GM21723 (cell line): ENCODE measurements around the gene SPG11.
"Not testable (repeated sequence)": the region's sequence is repeated elsewhere in the genome, so short reads cannot be mapped to it uniquely, and the experiment has no call there.

Source experiments
- ATAC-seq: cut with Tn5 transposase; IDR thresholded peaks from one replicate; pipeline ENCODE4 v1.9.1; 2021; ENCODE audit warnings: mild to moderate bottlenecking, moderate library complexity; ENCODE audit not compliant: unreplicated experiment

The SPG11 gene

DNA sequence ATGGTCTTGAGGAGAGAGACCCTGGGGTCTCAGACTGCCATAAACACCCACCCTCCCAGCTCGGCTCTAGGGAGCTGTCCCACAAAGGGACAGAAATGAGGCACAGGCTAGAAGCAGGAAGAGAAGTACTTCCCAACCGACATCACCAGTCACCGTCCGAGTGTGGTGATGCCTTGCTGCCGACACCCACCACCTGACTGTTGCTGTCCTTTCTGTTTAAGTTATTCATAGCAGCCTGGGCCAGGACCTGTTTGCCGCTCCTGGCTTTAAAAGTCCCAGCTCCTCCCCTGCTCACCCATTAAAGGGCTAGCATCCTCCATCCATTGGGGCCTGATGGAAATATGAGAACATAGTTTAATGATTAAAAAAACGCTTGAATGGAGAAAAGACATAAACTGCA, 13.2 kb upstream of the SPG11 start:
- peak; percentile 50 for ATAC-seq

DNA sequence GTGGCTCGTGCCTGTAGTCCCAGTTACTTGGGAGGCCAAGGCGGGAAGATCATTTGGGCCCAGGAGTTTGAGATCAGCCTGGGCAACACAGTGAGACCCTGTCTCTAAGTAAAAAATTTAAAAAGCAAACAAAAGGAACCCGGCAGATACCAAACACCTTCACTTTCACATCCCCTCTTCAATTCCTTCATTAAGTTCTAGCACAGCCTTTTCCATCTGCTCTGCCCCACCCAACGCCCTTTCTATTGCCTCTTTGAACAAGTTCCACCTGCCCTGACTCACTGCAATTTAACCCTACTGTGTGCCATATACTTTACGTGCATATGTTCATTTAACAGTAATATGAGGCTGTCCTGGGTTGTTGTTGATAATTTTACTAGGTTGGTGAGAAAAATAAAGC, 12.4 kb upstream of the SPG11 start:
- ATAC-seq, result no peak

DNA sequence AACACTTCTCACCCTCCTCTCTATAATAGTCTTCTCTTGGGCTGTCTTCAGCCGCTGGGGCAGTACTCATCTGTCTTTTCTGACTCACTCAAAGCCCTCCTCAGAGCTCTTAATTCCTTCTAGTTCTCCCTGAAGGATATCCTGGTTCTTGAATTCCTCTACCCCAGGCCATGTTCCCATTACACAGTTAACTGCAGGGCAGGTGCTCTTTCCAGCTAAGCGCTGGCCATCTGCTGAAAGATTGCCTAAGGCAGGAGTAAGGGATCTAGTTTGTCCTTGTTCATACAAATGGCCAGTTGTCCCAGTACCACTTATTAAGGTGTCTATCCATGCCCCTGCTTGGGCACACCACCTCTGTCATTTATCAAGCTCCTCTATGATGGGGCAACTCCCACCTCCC, 10.2 kb upstream of the SPG11 start:
- no peak for ATAC-seq

DNA sequence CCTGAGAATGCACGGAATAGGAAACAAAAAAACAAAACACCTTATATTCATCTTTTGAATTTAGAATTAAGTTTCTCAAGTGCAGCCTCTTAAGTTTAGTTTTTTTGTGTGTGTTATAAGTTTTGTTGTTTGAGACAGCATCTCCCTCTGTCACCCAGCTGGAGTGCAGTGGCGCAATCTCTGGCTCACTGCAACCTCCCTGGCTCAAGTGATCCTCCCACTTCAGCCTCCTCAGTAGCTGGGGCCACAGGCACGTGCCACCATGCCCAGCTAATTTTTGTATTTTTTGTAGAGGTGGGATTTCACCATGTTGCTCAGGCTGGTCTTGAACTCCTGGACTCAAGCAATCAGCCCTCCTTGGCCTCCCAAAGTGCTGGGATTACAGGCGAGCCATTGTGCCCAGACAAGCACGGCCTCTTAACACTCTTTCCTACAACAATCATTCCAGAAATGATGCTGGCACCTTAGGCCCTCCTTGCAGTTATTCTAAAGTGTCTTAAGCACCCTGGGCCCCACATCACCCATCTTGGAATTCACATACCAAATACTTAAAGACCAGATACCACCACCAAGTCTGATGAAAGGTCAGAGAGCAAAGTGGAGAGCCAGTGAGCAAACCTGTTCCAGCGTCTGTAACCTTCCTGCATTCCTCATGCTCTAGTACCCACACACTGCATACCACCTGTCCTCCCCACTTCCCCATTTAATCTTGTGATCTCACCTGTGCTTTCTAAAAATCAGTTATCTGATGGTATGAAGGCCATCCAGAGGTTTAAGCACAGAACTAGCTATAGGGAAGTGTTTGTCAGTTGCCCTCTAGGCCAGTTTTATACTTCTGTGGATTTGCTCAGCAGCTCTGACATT, 6.9 kb upstream of the SPG11 start:
- ATAC-seq, result no peak

DNA sequence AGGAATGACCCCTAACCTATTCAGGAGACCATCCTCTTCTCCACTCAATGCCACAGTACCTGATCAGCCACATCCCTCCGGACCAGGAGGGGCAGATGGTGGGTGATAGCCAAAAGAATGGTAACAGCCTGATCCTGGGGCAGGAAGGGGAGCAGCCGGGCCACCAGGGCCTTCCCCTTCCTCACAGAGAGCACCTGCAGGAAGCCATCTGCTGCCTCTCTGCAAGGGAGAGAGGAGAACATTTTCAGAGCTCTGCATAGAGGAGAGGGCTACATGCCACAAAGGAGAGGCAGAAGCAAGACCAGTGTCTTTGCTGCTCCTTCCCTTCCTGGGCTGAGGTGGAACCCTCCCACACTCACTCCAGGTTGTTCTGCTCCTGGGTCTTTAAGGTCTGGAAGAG, 5.5 kb upstream of the SPG11 start:
- ATAC-seq, result no peak

DNA sequence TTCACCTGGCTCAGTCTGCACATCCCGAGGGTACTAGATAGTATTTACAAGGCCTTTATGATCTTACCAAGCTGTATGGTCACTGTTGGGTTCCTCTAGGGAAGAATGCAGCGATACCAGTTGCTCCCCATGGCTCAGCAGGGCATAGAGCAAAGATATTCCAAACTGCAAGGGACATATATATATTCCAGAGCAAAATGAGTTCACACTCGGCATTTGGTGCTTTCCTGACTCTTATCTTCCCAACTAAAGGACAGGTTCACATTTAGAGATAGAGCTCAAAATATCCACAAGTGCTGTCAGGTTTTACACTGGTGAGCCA, 3.5 kb upstream of the SPG11 start:
- ATAC-seq, result no peak

DNA sequence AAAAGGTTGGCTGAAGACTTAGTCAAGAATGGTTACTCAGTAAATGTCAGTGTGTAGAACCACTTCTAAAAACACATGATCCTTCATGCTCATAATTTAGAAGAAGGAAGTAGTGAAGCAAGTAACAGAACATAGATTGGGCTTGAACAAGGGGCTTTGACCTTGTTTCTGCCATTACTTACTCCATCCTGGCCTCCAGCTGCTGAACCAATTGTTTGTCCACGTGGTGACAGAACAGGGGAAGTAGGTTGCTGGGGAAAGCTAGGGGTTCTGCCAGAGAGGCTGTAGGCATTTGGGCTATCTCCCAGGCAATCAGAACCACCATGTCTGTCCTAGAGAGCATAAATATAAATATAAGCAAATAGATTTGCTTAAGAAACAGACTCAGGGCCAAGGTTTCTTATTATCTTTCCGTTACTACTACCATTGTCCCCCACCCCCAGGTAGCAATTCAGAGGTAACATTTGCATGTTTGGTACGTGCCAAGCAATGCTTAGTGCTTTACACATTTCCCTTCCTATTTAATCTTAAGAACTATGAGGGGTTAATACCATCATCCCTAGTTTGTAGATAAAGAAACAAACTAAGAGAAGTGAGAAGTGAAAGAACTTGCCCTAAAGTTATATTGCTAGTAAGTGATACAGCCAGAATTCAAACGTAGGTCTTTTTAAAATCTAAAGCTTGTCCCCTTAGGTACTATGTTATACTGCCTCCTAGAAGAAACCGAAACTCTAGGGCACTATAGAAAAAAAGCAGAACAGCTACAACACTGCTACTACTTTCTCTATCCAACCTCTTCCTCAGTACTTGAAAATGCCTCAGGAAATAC, 3.0 kb upstream of the SPG11 start:
- no peak for ATAC-seq

DNA sequence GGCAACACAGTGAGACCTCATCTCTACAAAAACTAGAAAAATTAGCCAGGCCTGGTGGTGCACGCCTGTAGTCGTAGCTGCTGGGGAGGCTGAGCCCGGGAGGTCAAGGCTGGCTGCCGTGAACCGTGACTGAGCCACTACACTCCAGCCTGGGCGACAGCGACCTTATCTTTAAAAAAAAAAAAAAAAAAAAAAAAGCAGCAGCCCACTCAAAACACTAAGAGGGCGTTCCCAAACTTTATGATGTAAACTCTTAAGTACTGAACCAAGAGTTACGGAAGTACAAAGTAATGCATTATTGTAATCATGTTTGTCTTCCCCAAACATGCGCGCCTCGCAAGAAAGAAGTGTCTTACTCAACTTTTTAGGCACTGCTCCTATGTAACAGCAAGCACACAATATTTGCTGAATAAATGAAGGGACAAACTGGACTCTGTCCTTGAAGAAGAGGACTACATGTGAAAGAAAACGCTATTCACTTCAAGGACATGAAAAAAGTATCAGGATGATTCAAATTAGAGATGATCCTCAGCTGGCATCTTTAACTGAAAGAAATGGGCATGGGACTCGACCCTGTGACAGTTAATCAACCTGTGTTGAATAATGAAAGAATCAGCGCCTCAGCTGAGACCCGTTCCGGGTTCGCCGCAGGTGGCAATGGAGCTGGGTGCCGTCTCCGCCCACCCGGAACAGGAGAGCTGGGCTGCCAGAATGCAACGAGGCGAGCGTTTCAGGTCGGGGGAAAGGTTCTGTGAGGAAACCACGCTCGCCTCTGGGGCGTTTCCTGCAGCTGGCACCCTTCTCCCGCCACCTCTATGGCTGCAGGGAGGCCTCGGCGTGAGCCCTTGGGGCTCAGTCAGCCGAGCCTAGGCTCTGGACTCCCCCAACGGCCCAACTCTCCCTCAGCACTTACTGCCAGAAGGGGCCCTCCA, 718 bp downstream of the SPG11 start:
- ATAC-seq, result peak; percentile 54

DNA sequence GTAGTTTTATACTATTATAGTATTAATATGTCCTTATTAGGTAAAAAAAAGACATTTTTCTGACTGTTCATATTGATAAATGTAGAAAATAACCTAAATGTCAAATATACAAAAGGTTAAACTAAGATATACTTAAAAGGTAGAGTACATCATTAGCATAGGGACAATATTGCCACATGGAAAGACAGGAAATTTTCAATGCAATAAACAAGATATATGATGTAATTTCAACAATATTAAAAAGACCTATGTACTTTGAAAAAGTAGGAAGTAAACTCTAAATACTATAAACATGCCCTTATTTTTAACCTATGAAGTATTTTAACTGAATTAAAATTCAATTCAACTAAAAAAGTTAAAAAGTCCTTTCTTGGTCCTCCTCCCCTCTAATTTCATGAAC, 1.9 kb downstream of the SPG11 start:
- no peak for ATAC-seq

DNA sequence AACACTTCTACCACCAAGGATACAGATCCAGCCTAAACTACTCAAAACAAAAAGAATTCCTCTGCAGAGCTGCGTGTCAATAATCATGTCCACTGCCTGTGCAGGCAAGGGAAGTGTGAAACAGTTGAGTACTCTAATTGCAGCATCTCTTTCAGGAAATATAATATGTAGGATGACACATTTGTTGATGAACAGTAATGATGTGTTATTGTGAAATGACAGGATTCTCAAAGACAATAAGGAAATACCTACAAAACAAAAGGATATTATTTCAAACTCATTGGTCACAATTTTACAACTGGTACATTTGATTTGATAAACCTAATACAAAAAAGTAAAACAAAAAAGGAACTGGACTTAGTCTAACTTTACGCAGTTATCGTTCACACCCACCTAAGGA, 4.4 kb downstream of the SPG11 start:
- no peak for ATAC-seq

DNA sequence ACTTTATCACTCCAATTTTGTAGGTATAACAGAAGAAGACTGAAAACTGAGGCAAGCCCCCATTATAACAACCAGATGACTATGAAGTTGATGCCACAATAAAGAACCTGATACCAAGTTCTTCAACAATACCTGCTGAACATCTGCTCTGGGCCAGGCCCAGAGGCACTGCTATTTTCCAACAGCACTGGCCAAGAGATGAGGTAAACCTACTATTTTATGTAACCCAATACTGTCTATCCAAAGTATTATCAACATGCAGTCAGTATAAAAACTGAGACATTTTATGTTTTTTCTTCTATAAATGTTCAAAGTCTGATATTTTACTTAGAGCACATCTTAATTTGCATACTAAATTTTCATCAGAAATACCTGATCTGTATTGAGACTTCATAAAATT, 6.1 kb downstream of the SPG11 start:
- no peak for ATAC-seq

DNA sequence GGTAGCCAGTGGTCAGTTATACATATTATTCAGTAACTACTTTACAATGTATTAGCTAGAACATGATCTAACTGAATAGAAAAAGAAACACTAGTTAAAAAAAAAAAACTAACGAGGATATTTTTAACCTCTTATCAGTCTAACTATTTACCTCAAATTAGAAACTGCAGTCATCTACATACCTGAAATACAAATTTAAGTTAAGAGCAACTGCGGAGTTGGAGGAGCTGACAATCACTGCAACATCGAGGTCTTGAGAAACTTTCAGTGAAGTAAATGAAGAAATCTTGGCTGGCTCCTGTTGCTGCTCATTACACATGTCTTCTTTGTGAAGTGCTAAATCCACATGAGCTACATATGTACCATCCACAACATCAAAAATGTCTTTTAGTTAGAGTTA, 6.5 kb downstream of the SPG11 start:
- no peak for ATAC-seq

DNA sequence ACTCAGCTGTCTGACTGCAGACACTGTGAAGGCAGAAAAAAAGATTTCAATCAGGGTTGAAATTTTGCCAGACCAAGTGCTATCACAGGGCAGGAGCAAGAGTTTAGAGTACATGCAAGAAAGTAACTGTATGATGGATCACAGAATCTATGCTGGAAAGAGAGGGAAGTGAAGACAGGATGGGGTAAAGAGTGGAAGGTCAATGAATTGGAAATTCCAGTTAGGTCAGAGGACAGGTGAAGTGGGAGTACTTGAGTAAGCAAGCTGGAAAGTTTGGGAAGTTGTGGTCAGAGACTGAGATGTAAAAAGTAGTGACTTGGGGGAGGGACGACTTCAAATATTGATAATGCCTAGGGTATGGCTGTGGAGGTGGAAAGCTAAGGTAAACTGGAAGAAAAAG, 7.2 kb downstream of the SPG11 start:
- ATAC-seq, result no peak

DNA sequence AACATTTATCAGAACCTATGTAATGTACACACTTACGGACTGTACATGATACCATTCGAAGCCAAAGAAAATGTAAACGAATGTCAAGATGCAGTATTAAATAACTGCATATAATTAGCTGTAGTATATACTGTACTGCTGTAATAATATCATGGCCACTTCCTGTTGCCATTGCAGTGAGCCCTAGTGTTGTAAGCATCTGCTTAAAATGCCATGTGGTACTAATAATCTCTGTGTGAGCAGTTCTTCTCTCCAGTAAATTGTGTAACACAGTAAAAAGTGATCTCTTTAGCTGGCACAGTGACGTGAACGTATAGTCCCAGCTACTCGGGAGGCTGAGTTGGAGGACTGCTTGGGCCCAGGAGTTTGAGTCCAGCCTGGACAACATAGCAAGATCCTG, 8.6 kb downstream of the SPG11 start:
- ATAC-seq, result no peak

DNA sequence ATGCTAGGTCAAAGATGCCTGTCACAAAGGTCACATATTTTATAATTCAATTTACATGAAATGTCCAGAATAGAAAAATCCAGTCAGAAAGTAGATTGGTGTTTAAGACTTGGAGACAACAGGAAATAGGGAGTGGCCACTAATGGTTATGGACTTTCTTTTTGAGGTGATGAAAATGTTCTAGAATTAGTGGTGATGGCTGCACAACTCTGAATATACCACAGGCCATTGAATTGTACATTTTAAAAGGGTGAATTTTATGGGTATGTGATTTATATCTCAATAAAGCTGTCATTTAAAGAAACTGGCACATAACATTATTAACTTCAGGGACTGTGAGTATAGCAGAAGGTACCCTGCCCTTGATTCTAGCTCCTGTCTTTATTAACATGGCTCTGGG, 15.8 kb downstream of the SPG11 start:
- no peak for ATAC-seq

DNA sequence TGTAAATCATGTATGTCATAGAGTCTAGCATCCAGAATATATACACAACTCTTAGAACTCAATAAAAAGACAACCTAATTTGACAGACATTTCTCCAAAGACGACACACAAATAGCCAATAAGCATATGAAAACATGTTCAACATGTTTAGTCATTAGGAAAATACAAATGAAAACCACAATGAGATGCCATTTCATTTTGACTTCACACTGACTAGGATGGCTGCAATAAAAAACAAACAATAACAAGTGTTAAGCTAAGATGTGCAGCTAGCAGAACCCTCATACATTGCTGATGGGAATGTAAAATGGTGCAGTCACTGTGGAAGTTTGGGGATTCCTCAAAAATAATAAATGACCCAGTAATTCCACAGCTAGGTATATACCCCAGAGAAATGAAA, 16.4 kb downstream of the SPG11 start:
- ATAC-seq, result no peak

DNA sequence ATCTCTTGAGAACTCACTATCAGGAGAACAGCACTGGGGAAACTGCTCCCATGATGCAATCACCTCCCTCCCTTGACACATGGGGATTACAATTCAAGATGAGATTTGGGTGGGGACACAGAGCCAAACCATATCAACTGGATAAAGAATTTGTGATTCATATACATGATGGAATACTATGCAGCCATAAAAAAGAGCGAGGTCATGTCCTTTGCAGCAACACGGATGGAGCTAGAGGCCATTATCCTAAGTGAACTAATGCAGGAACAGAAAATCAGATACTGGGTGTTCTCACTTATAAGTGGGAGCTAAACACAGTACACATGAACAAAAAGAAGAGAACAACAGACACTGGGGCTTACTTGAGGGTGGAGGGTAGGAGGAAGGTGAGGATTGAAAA, 17.0 kb downstream of the SPG11 start:
- ATAC-seq, result no peak

DNA sequence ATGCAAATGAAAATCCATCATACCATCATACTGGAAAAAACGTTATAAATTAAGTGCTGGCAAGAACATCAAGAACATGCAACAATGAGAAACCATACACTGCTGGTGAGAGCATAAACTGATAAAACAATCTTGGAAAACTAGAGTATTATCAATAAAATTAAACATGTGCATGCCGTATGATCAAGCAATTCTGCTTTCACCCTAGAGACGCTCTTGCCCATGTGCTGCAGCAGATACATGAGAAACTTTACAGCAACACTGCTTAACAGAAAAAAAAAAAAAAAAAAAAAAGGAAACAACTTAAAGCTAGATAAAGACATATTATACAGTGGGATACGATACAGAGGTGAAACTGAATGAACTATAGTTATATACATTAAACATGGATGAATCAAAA, 21.8 kb downstream of the SPG11 start:
- no peak for ATAC-seq

DNA sequence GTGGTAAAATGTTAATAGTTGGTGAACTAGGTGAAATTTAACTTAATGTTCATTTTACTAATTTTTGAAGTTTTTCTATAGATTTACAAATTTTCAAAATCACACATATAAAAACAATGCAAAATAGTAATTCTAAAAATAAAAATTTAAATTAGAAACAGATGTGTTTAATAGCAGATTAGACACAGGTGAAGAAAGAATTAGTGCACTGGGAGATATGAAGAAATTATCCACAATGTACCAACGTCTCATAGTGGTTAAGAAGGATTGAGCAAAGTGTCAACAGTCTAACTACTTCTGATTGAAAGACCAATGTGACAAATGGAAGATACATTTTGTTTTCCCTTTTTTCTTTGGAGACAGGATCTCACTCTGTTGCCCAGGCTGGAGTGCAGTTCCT, 26.5 kb downstream of the SPG11 start:
- no peak for ATAC-seq

DNA sequence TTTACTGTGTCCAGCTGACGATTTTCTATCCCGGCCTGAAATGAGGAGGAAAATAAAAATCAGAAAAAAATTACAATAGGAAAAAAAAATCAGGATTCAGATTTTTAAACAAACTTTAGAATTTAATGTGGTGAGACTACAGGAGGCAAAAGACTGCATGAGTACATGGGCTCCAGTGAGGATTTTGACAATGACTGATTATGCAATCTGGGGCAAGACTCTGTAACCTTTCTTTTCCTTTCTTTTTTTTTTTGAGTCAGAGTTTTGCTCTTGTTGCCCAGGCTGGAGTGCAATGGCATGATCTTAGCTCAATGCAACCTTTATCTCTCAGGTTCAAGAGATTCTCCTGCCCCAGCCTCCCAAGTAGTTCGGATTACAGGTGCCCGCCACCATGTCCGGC, 29.9 kb downstream of the SPG11 start:
- ATAC-seq, result no peak

DNA sequence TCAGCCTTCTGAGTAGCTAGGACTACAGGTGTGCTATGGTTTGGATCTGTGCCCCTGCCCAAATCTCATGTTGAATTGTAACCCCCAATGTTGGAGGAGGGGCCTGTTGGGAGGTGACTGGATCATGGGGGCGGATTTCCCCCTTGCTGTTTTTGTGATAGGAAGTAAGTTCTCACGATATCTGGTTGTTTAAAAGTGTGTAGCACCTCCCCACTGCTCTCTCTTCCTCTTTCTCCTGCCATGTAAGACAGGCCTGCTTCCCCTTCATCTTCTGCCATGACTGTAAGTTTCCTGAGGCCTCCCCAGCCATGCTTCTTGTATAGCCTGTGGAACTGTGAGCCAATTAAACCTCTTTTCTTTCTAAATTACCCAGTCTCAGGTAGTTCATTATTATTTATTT, 38.2 kb downstream of the SPG11 start:
- ATAC-seq, result not testable (repeated sequence)
